Esophagus muscularis mucosa (tissue), 3 donors: ENCODE measurements around the gene ULK4.

Experiments
- CTCF ChIP-seq, 3 experiments: fragments of 200-600 bp in 2 of 3; fragments of 450-650 bp in 1 of 3; sonication (generic) in 2 of 3; IDR thresholded peaks; one replicate each; pipeline ENCODE4 v1.5.1; 2017 to 2019; ENCODE audit warnings: antibody characterized with exemption in 3 of 3, mild to moderate bottlenecking in 2 of 3, moderate library complexity in 1 of 3
- POLR2A ChIP-seq: fragments of 450-650 bp; IDR thresholded peaks from one replicate; pipeline ENCODE4 v1.6.1; 2017; ENCODE audit warnings: antibody characterized with exemption, moderate library complexity, mild to moderate bottlenecking, low read depth
- POLR2AphosphoS5 ChIP-seq, 2 donors: sonication (generic); formaldehyde crosslinking; IDR thresholded peaks; one replicate each; pipeline ENCODE4 v1.6.1; 2017; ENCODE audit warnings: antibody characterized with exemption in 2 of 2

DNA sequence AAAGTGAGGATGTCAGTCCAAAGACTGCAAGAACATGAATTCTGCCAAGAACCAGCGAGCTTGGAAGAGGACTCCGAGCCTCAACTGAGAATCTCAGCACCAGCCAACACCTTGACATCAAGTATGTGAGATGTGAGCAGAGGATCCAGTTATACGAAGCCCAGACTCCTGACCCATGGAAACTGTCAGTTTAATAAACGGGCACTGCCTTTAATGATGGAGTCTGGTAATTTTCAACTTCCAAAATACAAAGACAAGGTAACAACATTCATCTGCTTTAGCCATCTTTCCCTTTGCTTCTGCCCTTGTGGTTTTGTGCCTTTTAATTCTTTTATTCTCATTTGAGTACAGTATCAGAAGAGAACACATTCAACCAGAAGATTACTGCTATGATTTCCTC is 211.9 kb downstream of the ULK4 start:
- TF ChIP-seq CTCF (IDR thresholded peaks at IDR 0.05) = no peak
- TF ChIP-seq POLR2AphosphoS5 (IDR thresholded peaks at IDR 0.05) = peak in 1 of 2 donors; percentile 30
- TF ChIP-seq POLR2A = no peak
